ENCODE data around the gene GMPR. TPM values are rescaled to one million over a fixed set of nuclear protein-coding genes. Genes with fewer than 3 reads are reported as not detected.
"Not testable (repeated sequence)": the region's sequence is repeated elsewhere in the genome, so short reads cannot be mapped to it uniquely, and the experiment has no call there.

Gene GMPR
- polyA plus RNA-seq, 4 donors, result 9.7 to 18.9 (median 13.4) TPM

GRCh38 chr6:16269442-16270070, 31.2 kb downstream of the GMPR start:
- not testable (repeated sequence) for DNase-seq (ENCODE audit: low read depth in 4 of 4, low spot score in 3 of 4)

- no peak for DNase-seq (ENCODE audit: low read depth in 4 of 4, low spot score in 3 of 4)
Measured at GRCh38 chr6:16270178-16270794, 31.9 kb downstream of the GMPR start.

GRCh38 chr6:16271428-16271827, 33.0 kb downstream of the GMPR start:
- no peak for DNase-seq (ENCODE audit: low read depth in 4 of 4, low spot score in 3 of 4)

GRCh38 chr6:16272201-16272600, 33.8 kb downstream of the GMPR start:
- DNase-seq (ENCODE audit: low read depth in 4 of 4, low spot score in 3 of 4), result no peak

- no peak for DNase-seq (ENCODE audit: low read depth in 4 of 4, low spot score in 3 of 4)
Measured at GRCh38 chr6:16273256-16273655, 34.9 kb downstream of the GMPR start.

DNA sequence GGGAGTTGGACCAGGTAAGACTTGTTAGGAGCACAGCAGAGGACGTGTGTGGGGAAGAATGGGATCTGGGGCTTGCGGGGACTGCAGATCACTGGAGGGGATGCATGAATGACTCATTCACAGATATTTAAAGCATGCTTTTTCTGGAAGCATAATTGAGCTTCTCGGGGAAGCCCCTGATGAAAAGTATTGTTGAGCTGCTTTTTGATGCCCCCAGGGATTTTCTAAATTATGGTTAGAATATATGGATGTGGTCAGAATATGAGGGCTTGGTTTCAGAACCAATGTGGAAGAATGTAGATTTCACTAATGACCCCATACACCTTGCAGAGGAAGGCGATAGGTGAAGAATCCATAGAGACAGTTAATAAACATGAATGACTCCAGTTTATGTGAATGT, 36.1 kb downstream of the GMPR start:
- no peak for DNase-seq (ENCODE audit: low read depth in 4 of 4, low spot score in 3 of 4)

DNA sequence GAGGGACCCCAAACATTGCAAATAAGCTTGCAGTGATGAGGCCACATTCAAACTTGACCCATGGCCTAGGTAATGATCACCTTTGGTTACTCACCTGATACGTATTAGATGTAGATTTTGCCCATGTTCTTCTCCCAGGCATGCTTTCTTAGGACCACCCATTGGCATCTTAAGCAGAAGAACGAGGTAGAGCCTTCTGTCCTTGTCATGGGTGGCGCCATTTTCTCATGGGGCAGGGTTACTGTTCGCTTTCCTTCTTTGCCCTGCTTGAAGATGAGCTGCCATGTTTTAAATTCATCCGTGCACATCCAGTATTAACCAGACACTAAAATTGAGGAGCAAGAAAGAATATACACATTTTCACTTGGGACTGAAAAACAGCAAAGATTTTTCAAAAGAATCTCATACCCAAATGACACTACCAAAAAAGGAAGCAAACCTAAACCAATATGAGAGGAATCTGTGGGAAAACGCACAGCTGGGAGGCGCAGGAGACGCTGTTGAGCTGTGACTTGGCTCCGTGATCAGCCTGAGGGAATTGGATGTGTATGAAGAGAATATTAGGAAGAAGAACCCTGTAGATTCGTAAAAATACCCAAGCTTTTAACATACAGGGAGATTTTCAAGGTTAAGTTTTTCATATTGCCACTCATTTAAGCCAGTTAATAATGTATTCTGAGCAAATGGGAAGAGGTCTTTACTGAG, 36.6 kb downstream of the GMPR start:
- DNase-seq (ENCODE audit: low read depth in 4 of 4, low spot score in 3 of 4), result no peak

- DNase-seq (ENCODE audit: low read depth in 4 of 4, low spot score in 3 of 4), result no peak
Measured at GRCh38 chr6:16277101-16277981, 39.0 kb downstream of the GMPR start.

DNA sequence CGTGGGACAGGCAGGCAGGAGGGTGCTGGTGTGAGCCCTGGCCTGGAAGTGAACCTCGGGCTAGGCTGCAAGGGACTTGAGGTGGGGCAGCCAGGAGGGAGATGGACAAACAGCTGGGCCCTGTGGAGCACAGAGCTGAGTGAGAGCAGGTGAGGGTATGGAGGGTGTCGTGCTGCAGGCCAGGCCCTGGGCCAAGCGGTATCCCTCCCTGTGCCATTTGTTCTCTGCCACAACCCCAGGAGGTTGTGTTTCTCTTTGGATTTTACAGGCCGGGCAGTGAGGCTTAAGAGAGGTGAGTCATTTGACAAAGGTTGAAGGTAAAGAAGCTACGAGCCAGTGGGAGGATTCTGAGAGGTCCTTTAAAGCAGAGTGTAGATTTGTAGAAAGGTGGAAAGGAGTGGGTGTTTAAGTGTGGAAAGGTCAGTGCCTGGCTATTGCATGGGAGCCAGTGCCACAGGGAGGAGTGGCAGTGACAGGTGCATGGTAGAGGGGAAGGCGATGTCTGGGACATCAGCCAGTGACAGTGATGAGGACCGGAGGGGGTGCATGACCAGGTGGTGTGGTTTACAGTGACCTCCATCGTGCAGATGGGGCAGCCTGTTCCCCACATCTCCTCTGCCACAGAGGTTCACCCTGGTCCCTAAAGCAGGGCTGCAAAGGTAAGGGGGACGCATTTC, 39.8 kb downstream of the GMPR start:
- no peak for DNase-seq (ENCODE audit: low read depth in 4 of 4, low spot score in 3 of 4)

DNA sequence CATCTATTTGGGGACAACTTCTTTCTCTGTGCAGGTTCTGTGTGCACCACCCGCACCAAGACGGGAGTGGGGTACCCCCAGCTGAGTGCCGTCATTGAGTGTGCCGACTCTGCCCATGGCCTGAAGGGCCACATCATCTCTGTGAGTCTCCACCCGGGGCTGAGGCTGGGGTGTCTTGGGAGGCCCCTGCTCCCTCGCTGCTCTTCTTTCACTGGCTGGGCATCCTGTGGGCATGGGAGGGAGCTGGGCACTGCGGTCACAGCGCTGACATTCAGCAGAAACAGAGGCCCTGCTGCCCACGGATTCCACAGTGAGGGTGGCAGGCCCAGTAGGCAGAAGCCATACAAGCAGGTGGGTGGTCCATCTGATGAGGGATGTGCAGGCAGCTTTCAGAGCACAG, 40.4 kb downstream of the GMPR start:
- no peak for DNase-seq (ENCODE audit: low read depth in 4 of 4, low spot score in 3 of 4)

- DNase-seq (ENCODE audit: low read depth in 4 of 4, low spot score in 3 of 4), result no peak
Measured at GRCh38 chr6:16279243-16279642, 40.9 kb downstream of the GMPR start.

- DNase-seq (ENCODE audit: low read depth in 4 of 4, low spot score in 3 of 4), result no peak
Measured at GRCh38 chr6:16282370-16282769, 44.0 kb downstream of the GMPR start.

DNA sequence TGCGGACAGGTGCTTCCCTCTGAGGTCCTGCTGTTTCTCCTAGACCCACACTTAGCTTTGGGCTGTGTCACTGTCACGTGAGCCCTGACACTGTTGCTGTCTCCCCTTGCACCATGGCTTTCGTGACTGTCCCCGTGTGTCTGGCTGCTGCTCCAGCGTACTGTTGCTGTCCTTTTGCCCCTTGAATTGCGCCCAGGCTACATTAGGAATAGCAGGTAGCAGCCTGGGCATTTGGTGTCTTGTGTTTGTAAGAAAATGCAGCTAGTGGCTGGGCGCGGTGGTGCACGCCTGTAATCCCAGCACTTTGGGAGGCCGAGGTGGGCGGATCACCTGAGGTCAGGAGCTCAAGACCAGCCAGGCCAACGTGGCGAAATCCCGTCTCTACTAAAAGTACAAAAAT, 46.1 kb downstream of the GMPR start:
- DNase-seq (ENCODE audit: low read depth in 4 of 4, low spot score in 3 of 4), result no peak

DNA sequence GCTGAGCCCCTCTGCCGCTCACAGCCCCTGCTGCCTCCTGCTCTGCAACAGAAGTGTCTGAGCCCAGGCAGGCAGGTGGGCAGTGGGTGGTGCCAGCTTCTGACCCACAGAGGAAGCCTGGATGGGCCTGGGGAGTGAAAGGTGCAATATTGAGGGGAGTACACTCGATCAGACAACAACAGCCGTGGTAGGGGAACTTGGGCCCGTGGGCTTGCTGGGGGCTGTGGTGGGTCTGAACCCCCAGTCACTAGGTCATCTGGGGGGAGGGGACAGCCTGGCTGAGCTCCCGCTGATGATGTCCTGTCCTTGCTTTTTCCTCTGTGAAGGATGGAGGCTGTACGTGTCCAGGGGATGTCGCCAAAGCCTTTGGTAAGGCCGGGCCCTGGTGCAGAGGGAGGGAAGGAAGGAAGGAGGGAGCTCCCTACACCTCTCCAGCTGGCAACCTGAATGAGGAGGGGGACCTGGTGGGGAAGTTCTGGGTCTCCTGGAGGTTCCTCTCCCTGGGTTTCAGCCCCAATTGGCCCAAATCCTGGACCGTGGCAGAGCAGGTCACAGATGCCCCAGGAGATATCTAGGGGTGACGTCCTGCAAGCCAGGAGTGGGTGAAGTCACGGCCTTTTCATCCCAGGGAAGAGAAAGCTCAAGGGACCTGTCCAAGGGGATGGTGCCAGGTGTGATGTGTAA, 47.2 kb downstream of the GMPR start:
- DNase-seq (ENCODE audit: low read depth in 4 of 4, low spot score in 3 of 4), result no peak

DNA sequence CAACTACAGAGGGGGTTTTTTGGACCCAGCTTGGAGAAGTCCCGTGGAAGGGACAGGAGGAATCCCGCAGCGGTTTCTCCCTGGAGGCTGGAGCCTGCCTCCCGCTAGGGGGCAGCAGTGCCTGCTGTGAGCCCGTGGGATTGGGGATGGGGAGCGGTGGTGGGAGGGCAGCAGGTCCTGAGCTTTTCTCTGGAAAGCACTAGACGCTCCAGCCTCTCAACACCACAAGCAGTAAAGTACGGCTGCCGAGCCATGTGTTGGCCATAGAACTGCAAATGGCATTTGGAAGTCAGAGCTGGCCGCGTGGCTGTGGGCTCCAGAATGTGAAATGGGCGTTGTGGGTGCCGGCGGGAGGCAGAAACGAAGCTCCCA, 47.8 kb downstream of the GMPR start:
- DNase-seq (ENCODE audit: low read depth in 4 of 4, low spot score in 3 of 4), result no peak

DNA sequence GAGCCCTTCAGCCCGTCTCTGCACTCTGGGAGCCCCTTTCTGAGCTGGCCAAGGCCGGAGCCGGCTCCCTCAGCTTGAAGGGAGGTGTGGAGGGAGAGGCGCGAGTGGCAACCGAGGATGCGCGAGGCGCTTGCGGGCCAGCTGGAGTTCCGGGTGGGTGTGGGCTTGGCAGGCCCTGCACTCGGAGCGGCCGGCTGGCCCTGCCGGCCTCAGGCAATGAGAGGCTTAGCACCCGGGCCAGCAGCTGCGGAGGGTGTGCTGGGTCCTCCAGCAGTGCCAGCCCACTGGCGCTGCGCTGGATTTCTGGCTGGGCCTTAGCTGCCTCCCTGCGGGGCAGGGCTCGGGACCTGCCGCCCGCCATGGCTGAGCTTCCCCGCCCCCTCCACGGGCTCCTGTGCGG, 49.8 kb downstream of the GMPR start:
- no peak for DNase-seq (ENCODE audit: low read depth in 4 of 4, low spot score in 3 of 4)

GRCh38 chr6:16291739-16292138, 53.4 kb downstream of the GMPR start:
- no peak for DNase-seq (ENCODE audit: low read depth in 4 of 4, low spot score in 3 of 4)

- DNase-seq (ENCODE audit: low read depth in 4 of 4, low spot score in 3 of 4), result no peak
Measured at GRCh38 chr6:16292432-16292831, 54.0 kb downstream of the GMPR start.

GRCh38 chr6:16292942-16293341, 54.6 kb downstream of the GMPR start:
- DNase-seq (ENCODE audit: low read depth in 4 of 4, low spot score in 3 of 4), result no peak

- DNase-seq (ENCODE audit: low read depth in 4 of 4, low spot score in 3 of 4), result no peak
Measured at GRCh38 chr6:16294371-16294770, 56.0 kb downstream of the GMPR start.

All from left renal pelvis (tissue), 4 donors.